ENCODE measurements around the gene CDH15.

Gene CDH15

GRCh38 chr16:89190150-89190958 lies 18.8 kb downstream of the CDH15 start:
- no peak for FAIRE-seq

- no peak for FAIRE-seq
These were observed 19.7 kb downstream of the CDH15 start for GRCh38 chr16:89191033-89191900.

GRCh38 chr16:89191901-89192185 lies 20.3 kb downstream of the CDH15 start:
- FAIRE-seq: no peak

GRCh38 chr16:89192186-89192955 lies 20.8 kb downstream of the CDH15 start:
- FAIRE-seq: peak; percentile 88

- no peak for FAIRE-seq
These were observed 21.5 kb downstream of the CDH15 start for GRCh38 chr16:89192956-89193575.

- no peak for FAIRE-seq
These were observed 22.2 kb downstream of the CDH15 start for GRCh38 chr16:89193576-89194293.

GRCh38 chr16:89194340-89195311 lies 23.1 kb downstream of the CDH15 start:
- FAIRE-seq: no peak

- FAIRE-seq: no peak
These were observed 24.1 kb downstream of the CDH15 start for GRCh38 chr16:89195521-89196171.

- FAIRE-seq: no peak
These were observed 25.6 kb downstream of the CDH15 start for GRCh38 chr16:89197033-89197632.

- FAIRE-seq: no peak
These were observed 26.3 kb downstream of the CDH15 start for GRCh38 chr16:89197633-89198416.

GRCh38 chr16:89198417-89199240 lies 27.1 kb downstream of the CDH15 start:
- no peak for FAIRE-seq

GRCh38 chr16:89199241-89200123 lies 27.9 kb downstream of the CDH15 start:
- FAIRE-seq: no peak

GRCh38 chr16:89200124-89200849 lies 28.7 kb downstream of the CDH15 start, which contains the start of gene SLC22A31:
TSS of gene SLC22A31 (minus strand) at chr16:89200537. CDS start at chr16:89200501, 36 bp downstream.
- FAIRE-seq: no peak

- no peak for FAIRE-seq
These were observed 29.4 kb downstream of the CDH15 start for GRCh38 chr16:89200850-89201411.

- no peak for FAIRE-seq
These were observed 30.2 kb downstream of the CDH15 start for GRCh38 chr16:89201439-89202377.

All from G401.6 (cell line).